ENCODE results near the gene UTP4.

UTP4 gene

DNA sequence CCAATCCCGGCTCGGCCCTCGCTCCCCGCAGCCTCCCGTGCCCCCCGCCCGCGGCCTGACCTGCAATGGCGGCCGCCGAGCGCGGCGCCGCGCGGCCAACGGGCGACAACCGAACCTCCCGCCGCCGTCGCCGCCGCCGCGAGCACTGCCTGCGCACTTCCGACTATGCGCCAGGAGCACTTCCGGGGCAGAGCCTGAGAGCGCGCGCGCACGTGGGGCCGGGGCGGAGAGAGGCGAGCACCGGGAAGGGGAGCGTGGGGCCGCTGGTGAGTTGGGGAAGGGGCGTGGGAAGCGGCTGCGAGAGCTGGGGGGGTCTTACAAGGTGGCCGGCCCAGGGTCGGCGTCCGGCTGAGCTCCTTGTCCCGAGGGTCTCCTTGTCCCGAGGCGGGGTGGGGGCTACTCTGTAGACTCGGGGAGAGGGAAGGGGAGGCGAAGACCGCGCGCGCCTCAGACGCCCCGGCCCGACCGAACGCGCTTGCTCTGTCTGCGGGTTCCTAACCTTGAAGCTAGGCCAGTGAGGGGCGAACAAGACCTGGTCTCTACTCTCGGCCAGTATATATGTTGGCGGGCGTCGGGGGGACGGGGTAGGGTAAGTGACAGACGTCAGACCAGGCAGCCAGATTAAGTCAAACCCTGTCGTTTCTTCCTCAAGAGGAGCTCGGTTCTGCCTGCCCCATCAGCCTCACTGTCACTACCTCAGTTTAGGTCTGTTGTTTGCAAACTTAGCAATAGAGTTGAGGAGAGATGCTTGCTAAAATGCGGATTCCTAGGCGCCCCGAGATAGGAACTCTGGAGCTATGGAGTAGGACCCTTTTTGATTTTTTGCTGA lies at the start of gene UTP4, which contains the start of gene CHTF8:
UTP4 (plus strand) TSS at position 226 of the 829 bp plus-strand sequence. CDS start 811 bp downstream, outside the sequence.
CHTF8 (minus strand) TSS at position 165 of the 829 bp plus-strand sequence. CDS start 11,130 bp downstream, outside the sequence.
- DNase-seq = peak; percentile 81 to 82

DNA sequence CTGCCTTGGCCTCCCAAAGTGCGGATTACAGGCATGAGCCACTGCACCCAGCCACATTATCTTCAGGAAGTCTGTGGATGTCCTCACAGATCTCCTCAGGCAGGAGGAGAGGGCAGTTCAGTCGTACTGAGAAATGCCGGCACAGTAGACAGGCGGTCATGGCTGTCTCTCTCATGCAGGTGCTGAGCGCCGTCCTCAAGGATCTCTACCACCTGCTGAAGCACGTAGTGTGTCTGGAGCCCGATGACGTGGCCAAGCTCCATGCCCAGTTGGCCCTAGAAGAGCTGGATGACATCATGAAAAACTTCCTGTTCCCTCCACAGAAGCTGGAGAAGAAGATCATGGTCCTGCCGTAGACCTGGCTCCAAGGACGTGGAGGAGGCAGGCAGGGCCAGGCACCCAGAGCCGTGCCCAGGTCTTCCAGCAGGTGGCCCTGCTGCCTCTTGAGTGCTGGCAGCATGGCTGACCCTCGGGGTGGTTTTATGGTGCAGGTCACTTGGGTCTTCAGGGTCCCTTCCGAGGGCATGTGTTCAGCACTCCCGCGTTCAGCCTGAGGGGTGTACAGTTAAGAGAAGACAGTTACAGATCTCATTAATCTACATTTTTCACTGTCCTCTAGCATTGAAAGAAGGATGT lies 49.0 kb upstream of the UTP4 start:
- no peak for DNase-seq

DNA sequence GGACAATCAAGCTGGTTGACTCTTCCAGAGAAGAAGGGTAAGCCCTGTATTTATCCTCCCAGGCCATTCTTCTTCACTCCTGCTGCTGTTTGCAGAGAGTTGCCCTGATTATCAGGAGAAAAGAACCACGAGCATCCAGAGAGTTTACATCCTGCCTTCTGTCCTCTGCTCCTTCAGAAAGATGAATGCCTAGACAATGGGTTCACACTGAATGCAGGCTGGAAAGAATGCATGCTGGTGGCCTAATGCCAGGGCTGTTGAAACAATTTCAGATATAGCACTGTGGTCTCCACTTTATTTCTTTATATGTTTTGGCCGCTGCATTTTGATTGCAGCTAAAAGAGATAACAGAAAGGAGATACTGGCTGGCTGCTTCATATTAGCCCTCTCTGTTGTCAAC lies 48.2 kb upstream of the UTP4 start:
- no peak for DNase-seq

- DNase-seq = no peak
These were observed 47.3 kb upstream of the UTP4 start for GRCh38 chr16:69085032-69085695.

DNA sequence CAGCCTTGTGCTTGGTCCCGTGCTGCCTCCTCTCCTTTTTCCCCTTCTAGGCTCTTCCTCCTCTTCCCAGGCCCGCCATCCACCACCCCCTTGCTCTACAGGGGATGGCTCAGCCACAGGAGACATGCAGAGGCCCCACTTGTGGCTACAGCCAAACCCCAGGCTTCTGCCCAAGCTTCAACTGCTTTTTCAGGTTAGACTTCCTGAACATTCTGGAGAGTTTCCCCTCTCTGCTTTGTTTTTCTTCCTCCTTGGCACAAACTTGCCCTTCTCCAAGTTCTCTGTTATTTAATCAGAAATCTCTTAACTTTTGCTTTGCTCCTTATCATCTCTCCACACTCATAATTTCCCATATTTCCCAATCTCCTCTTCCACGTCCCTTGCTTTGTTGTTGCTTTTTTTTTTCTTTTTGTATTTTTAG lies 45.3 kb upstream of the UTP4 start:
- DNase-seq = no peak

DNA sequence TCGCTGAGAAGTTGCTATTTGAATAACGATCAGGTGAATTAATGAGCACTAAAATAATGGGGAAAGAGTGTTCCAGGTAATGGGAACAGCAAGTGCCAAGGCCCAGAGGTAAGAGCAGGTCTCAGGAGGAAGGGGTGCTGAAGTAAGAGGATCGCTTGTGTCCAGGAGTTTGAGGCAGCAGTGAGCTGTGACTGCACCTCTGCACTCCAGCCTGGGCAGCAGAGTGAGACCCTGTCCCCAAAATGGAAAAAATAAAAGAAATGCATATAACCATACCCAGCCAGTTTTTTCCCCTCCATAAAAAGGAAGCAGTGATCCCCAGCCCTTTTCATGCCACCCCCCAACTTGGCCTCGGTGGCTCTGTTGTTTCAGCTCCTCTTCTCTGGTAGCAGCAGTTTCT lies 43.8 kb upstream of the UTP4 start:
- DNase-seq = no peak

DNA sequence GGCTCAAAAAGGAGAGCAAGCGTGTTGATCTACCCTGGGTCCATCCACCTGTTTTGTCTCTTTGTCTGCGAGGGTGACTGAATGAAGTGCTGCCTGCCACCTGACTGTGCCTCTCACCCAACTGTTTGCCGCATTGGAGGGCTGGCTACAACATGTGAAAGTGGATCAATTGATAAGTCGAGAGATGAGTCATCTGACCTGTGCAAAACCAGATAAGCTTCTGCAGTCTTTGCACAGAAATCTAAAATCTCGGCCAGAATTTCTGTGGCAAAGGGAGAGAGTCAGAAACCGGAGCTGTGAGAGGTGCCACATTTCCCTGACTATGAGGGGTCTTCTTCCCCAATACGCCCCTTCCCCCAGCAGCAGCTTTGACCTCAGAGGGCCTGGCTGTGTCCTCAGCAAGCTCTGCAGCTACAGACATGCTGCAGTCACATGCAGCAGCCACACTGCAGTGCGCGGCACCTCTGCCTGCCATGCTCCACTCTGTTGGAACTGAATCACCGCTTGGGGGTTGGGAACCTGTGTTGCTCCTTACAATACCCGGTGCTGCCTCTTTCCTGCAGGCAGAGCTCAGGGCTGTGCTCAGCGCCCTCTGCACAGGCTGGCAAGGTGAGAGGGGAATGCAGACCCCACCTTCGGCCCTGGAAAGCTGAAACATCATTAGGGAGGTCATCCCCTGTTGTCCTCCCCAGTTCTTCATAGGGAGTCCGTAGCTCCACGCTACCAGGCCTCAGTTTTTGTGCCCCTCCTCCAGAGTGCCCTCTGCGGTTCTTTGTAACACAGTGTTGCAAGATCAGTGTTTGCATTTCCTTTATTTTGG lies 43.1 kb upstream of the UTP4 start:
- DNase-seq = no peak

GRCh38 chr16:69093974-69094373 lies 38.5 kb upstream of the UTP4 start:
- no peak for DNase-seq

DNA sequence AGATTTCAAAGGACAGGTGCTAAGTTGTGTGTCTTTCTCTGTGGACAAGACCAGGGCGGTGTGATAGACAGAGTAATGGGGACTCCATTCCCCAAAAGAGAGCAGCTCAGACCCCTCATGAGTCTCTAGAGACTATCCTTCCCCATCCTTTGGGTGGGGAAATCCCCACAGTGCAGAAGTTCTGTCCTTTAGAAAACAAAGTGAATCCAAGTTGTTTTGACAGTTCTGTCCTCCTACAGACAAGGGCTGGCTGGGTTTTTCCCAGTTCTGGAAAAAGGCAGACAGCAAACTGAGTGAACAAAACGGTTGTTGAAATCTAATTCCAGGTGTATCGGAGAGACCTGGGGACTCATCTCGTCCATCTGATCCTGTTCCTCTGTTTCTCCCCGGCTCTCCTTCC lies 37.9 kb upstream of the UTP4 start:
- DNase-seq = no peak

- no peak for DNase-seq
These were observed 37.3 kb upstream of the UTP4 start for GRCh38 chr16:69095193-69095592.

- no peak for DNase-seq
These were observed 32.3 kb upstream of the UTP4 start for GRCh38 chr16:69100071-69100691.

GRCh38 chr16:69105501-69106361 lies 26.7 kb upstream of the UTP4 start, which contains the start of gene HAS3:
TSS of gene HAS3 (plus strand) at chr16:69105653. CDS start at chr16:69109396, 3,743 bp downstream.
- peak; percentile 33 to 41 for DNase-seq

DNA sequence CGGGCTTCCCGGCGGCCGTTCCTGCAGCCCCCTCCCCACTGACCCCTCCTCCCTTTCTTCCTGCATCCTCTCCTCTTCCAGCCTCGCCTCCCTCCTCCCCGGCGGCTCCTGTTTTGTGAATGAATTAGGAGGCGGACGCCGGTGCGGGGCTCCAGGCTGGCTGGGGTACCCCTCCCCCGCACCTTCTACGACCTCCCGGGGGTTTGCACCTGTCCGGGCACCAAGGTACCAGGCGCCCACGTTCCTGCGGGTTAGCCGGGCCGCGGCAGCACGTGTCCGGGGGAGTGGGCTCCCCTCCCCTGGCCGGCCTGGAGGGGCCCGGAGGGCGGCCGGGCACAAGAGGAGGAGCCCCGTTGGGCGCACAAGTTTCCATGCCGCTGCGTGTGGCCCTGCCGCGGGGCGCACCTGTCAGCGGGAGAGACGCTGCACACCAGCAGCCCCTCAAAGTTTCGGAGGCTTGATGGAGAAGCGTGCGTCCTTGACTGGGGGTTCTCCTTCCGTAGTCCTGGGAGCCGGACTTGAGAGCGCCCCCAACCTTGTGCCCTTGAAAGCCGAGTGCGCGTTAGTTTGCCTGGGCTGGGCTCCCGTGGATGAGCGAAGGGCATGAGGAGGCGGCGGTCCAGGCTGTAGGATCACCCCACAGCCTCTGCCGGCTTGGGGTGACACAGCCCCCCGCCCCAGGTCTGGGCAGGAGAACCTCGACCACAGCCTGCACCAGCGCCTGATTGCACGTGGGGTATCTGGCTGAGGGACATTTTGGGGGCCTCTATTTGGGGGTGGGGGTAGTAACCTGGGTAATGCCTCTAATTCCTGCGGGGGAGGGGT lies 25.7 kb upstream of the UTP4 start:
- DNase-seq = no peak

- DNase-seq = no peak
These were observed 25.0 kb upstream of the UTP4 start for GRCh38 chr16:69107316-69107962.

DNA sequence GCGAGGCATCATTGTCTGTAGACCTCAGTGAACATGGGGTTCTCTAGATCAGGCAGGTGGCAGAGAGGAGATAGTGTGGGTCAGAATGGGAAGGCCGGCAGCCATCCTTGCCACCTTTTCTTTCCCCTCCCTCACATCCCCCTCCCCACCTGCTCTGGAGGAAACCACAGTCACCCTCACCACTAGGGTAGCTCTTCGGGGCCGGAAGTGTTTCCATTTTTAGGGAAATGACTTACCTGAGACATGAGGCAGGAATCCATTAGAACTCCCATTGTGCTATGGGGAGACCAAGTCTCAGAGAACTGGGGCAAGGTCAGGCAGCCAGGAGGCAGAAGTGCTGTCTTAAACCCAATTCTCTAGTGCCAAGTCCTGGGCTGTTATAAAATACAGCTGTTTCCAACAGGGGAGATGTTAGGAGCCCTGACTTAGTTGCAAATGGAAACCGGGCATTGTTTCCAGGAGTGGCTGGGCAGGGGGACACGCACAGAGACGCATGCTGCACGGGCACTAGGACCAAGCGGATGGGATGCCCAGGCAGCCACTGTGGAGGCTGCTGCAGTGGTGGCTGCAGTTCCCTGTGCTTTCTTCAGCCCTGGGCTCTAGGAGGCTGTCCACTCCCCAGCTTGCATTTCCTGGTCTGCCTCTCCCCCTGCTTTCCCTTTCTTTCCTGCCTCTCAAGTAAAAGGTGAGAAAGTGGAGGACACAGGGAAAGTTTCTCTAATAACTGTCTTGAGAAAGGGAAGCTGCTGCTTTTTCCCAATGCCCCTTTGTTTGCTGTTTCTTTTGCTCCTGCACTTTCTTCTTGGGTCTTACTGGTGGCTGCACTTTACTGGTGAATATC lies 24.2 kb upstream of the UTP4 start:
- DNase-seq = no peak

DNA sequence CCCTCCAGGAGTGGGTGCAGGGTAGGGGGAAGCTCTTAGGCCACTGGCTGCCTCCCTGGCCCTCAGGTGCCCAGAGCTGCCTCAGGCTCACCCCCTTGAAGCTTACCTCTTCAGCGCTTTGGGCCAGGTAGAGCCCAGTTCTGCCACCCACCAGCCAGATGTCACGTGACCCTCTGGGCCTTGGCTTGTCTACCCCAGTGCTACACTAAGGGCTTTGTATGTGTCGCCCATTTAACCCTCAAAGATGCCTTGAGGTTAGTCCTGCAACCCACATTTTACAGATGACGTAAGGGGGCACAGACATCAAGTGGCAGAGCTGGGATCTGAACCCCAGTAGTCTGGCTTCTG lies 23.6 kb upstream of the UTP4 start:
- DNase-seq = no peak

- DNase-seq = no peak
These were observed 22.8 kb upstream of the UTP4 start for GRCh38 chr16:69109486-69110270.

DNA sequence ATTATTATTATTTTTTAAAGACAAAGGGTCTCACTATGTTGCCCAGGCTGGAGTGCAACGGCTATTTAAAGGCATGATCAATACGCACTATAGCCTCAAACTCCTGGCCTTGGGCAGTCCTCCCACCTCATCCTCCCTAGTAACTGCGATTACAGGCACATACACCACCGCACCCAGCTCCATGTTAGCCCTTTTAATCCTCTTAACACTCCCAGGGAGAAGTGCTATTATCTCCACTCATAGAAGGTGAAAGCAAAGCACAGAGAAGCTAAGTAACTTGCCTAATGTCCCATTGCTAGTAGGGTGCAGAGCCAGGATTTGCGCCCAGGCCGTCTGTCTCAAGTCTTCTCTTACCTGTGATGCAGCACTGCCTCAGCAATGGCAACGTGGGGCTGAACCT lies 22.0 kb upstream of the UTP4 start:
- DNase-seq = no peak

Data from stimulated activated CD4-positive, alpha-beta T cell treated with anti-CD3 and anti-CD28 coated beads, Interleukin-2, amount 100 ng/mL, for 48 hours (primary cell).